ENCODE measurements around the gene DOCK10.
A peak's percentile ranks its signal among the peaks of the same experiment; 100 is the strongest.
"Not testable (repeated sequence)": the region's sequence is repeated elsewhere in the genome, so short reads cannot be mapped to it uniquely, and the experiment has no call there.

The DOCK10 gene

DNA sequence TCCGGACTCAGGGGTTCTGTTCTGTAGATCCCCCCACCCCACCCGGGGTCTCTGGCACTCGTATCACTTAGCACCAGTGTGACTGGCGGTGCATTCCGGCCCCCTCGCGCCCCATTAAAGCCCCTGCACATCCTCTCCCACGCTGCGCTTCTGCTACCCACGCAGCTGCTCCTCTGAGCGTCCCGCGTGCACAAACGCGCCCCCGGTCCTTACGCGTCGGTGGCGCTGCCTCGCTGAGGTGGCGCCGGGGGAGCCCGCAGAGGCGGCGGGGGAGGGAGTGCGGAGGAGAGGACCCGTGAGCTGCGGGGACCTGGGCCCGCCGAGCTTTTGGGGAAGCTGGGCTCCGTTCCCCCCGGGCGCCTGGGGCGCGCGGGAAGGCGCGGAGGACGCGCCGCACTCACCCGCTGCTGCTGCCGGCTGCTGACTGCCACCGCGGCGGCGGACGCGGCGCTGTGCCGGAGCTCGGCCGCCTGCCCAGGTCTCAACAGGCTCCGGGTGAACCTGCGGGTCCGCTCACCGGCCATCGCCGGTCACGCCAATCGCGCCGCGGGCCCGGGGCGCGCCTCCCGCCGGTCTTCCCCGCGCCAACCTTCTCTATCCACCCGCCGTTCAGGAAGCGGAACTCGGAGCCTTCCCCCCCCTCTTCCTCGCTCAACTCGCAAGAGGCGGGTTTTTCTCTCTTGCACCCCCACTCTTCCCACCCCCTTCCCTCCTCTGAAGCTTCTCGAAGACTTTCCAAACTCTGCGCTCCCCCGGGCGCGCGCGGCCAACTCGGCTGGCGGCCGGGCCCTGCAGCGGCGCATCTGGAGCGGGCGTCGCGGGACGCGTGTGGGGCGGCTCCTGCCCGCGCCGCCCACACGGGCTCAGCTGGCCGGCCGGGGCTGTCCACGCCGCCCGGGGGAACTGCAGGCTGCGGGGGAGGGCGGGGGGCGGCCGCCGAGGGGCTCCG is at the start of gene DOCK10:
Gene DOCK10 (minus strand): TSS at position 618 of the 949 bp plus-strand sequence. CDS start 94 bp downstream, at position 524.
- peak; percentile 49 for DNase-seq

- no peak for DNase-seq
Observed at GRCh38 chr2:225091336-225091735, 49.1 kb upstream of the DOCK10 start.

- no peak for DNase-seq
Observed at GRCh38 chr2:225090746-225091145, 48.5 kb upstream of the DOCK10 start.

DNA sequence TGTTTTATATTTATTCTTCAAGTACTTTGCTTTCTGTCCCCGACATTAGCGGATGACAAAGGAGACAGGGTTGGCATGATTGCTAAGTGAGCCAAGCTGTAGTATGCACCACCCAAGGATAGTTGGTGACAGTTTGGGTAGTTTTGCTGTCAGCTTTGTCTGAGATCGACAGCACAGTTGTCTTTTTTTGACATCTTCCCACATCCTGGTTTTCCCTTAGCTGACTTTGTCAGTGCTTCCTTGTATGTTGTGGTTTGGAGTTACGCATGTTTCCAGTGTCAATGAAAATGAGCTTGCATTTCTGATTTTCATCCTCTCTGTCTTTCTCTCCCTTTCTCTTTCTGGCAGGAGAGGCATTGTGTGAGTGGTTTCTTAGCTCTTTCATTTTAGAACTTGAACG is 44.6 kb upstream of the DOCK10 start:
- no peak for DNase-seq

- DNase-seq: no peak
Observed at GRCh38 chr2:225086439-225086838, 44.2 kb upstream of the DOCK10 start.

GRCh38 chr2:225083276-225083675 is 41.0 kb upstream of the DOCK10 start:
- DNase-seq: no peak

- DNase-seq: no peak
Observed at GRCh38 chr2:225076125-225076524, 33.9 kb upstream of the DOCK10 start.

DNA sequence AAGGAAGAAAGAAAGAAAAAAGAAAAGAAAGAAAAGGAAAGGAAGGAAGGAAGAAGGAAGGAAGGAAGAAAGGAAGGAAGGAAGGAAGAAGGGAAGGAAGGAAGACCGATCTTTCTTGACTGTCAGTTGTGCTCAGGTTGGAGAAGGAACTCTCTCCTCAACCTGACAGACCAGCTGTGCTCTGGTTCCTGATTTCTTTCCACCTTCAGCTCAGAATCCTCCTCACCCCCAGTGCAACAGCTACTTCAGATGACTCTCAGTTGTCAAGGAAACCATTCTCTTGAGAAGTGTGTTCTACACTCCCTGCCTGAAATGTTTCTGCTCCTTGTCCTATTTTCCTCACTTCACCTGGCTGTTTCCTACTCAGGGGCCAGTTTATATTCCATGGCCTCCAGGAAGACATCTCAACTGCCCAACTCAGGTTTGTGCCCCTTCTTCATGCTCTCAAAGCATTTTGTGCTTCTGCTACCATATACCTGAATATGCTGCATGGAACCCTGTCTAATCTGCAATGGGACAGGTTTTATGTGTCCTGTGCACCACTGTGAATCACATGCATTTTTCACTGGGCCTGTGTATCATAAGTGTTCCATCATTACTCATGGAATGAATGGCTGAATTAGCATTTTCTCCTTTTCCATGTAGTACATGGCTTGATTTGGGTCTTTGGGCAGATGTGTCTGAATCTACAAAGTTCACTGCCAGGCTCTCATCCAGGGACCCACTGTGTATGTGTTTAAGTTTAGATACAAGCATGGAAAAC is 32.8 kb upstream of the DOCK10 start:
- no peak for DNase-seq

- DNase-seq: no peak
Observed at GRCh38 chr2:225074366-225074765, 32.1 kb upstream of the DOCK10 start.

DNA sequence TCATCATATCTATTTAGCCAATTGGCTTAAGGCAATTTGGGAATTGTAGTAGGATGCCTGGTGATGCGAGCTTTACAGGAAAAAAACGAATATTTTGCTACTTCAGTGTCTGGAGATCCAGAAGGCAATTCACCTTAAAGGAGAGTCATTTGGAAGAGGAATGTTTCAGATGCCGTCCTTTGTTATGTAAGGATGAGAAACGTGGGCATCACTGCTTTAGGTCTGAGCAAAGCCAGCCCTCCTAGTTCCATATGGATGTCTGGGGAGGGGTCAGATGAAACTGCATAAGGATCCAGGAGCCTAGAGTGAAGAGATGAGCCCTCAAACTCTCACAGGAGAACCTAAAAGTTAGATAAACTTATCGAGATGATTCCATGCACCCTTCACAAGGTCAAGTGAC is 30.9 kb upstream of the DOCK10 start:
- DNase-seq: no peak

- DNase-seq: no peak
Observed at GRCh38 chr2:225072444-225072843, 30.2 kb upstream of the DOCK10 start.

DNA sequence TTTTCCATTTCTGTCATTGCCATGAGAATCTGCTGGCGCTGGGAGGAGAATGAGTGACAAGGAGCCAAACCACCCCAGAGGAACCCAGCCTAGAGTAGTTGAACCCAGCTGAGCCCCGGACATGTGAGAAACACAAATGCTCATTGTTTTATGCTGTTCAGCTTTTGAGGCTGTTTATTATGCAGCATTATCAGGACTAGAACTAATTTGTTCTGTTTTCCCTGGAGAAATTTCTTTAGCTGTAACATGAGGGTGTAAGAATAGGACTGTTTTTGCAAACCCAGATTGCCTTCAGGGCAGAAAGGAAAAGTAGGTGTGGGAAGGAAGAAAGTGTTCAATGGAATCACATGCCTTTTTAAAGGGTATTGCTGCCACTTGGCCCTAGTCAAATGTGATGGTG is 28.5 kb upstream of the DOCK10 start:
- DNase-seq: no peak

GRCh38 chr2:225069966-225070365 is 27.7 kb upstream of the DOCK10 start:
- DNase-seq: no peak

- DNase-seq: no peak
Observed at GRCh38 chr2:225069477-225069876, 27.2 kb upstream of the DOCK10 start.

DNA sequence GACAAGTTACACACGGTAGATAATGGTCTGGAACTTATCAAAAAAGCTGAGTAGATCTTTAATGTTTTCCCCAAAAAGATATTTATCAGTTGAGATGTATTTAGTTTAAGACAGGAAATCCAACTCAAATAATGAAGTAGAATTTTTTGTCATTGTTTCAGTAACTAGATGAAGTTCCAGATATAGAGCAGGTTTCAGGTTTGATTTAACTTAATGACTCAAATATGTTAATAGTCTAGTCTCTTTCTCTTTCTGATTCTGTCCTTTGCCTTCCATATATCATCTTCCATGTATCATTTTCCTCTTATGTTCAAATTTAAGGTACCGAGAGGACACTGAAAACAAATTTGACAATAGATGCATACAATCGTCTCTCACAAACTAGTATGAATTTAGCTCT is 23.6 kb upstream of the DOCK10 start:
- no peak for DNase-seq

DNA sequence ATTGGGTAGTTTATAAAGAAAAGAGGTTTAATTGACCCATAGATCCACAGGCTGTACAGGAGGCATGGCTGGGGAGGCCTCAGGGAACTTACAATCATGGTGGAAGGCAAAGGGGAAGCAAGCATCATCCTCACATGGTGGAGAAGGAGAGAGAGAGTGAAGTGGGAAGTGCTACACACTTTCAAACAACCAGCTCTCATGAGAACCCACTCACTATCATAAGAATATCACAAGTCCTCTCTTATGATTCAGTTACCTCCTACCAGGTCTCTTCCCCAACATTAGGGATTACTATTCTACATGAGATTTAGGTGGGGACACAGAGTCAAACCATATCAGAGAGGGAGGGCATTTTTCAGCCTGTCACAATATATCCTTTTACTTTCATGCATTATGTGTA is 22.7 kb upstream of the DOCK10 start:
- no peak for DNase-seq

DNA sequence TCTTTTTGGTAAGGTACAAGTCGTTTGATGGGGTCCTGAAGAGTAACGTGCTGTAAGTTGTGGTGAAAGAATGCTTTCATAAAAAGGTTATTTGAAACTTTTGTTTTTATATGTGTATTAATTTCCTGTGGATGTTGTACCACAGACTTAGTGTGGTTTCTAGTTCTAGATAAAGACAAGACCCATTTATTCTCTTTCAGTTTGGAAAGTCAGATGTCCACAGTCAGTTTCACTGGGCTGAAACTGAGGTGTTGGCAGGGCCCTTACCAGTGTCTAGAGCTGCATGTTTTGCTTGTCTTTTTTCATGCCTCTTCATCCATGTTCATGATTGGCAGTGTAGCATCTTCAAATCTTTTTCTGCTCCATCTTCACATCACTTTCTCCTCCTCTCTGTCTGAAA is 22.1 kb upstream of the DOCK10 start:
- DNase-seq: no peak

DNA sequence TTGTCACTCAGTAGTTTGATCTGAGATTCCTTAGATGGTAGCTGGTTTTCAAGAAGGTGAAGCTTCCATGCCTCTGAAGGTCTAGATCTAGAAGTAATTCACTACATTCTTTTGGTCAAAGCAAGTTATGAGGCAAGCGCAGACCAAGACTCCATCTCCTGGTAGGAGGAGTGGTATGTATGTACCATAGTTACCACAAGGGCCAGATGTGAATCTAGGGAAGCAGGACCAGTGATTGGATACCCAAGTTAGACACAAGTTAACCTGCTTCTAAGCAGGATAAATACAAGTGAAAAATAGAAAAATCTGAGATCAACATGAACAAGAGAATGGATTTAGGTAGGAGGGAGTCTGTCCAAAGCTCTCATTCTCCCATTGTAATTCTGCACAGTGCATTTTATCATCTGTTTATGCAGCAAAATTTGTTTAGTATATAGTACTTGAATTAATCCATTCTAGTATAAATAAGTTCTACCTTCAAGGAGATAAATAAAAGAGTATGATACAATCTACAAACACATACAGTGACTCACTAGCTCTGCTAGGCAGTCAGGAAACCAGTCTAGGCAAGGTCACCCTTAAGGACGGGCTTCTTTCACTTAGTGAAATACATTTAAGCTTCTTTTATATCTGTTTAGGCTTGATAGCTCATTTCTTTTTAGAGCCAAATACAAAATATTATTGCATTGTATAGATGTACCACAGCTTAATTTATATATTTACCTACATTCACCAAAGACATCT is 14.2 kb upstream of the DOCK10 start:
- DNase-seq: no peak

DNA sequence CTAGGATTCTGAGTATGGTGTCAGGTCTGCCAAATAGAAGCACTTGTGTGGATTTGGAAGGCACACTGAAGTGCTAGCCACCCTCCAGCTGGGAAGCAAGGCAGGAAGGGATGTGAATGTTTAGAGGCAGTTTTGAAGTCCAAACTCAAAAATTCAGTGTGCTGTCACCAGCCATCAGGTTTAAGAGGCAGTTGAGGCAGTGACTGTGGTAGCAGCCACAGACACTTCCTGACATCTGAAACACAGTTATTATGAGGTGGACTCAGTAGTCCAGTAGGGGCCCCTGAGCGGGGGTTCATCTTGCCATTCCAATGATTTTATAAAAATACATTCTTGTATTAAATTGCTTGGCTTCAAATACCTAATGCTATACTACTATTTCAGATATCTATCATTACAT is 13.4 kb upstream of the DOCK10 start:
- no peak for DNase-seq

- DNase-seq: peak; percentile 23
Observed at GRCh38 chr2:225052703-225053102, 10.4 kb upstream of the DOCK10 start.

DNA sequence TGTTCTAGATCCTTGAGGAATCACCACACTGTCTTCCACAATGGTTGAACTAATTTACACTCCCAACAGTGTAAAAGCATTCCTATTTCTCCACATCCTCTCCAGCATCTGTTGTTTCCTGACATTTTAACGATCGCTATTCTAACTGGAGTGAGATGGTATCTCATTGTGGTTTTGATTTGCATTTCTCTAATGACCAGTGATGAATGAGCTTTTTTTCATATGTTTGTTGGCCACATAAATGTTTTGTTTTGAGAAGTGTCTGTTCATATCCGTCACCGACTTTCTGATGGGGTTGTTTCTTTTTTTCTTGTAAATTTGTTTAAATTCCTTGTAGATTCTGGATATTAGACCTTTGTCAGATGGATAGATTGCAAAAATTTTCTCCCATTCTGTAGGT is 5.2 kb upstream of the DOCK10 start:
- DNase-seq: not testable (repeated sequence)

- DNase-seq: no peak
Observed at GRCh38 chr2:225042800-225043167, 516 bp upstream of the DOCK10 start.

GRCh38 chr2:225041207-225041850 is 939 bp downstream of the DOCK10 start:
- DNase-seq: peak; percentile 65

Measured in hematopoietic multipotent progenitor cell treated with erythropoietin and hydrocortisone succinate and interleukin-3 and kit ligand, for 6 days (in vitro differentiated cells).